HG03045 (cell line): ENCODE results near the gene BRD8.
"Not testable (repeated sequence)": the region's sequence is repeated elsewhere in the genome, so short reads cannot be mapped to it uniquely, and the experiment has no call there.

Experiments
- ATAC-seq: cut with Tn5 transposase; IDR thresholded peaks from one replicate; pipeline ENCODE4 v1.9.1; 2021; ENCODE audit warnings: mild to moderate bottlenecking, moderate library complexity; ENCODE audit not compliant: unreplicated experiment

The BRD8 gene

GRCh38 chr5:138169124-138169523 lies 9.3 kb downstream of the BRD8 start:
- ATAC-seq = no peak

GRCh38 chr5:138163721-138164120 lies 14.7 kb downstream of the BRD8 start:
- no peak for ATAC-seq

GRCh38 chr5:138160706-138161105 lies 17.7 kb downstream of the BRD8 start:
- ATAC-seq = no peak

GRCh38 chr5:138159666-138160065 lies 18.8 kb downstream of the BRD8 start:
- ATAC-seq = no peak

- no peak for ATAC-seq
Observed at GRCh38 chr5:138157626-138158025, 20.8 kb downstream of the BRD8 start.

- not testable (repeated sequence) for ATAC-seq
Observed at GRCh38 chr5:138155977-138156376, 22.5 kb downstream of the BRD8 start.

GRCh38 chr5:138149530-138149929 lies 28.9 kb downstream of the BRD8 start:
- ATAC-seq = no peak

- ATAC-seq = no peak
Observed at GRCh38 chr5:138148811-138149210, 29.6 kb downstream of the BRD8 start.

GRCh38 chr5:138143578-138143977 lies 34.9 kb downstream of the BRD8 start:
- ATAC-seq = not testable (repeated sequence)

- ATAC-seq = no peak
Observed at GRCh38 chr5:138141734-138142133, 36.7 kb downstream of the BRD8 start.

GRCh38 chr5:138140268-138140667 lies 38.2 kb downstream of the BRD8 start:
- ATAC-seq = no peak

- ATAC-seq = no peak
Observed at GRCh38 chr5:138139781-138140090, 38.7 kb downstream of the BRD8 start.

GRCh38 chr5:138138949-138139780 lies 39.3 kb downstream of the BRD8 start, which contains the start of gene NME5:
NME5 (minus strand) TSS chr5:138139428; CDS start chr5:138138780, 648 bp downstream.
- peak; percentile 59 for ATAC-seq

- ATAC-seq = no peak
Observed at GRCh38 chr5:138132543-138132942, 45.9 kb downstream of the BRD8 start.

- no peak for ATAC-seq
Observed at GRCh38 chr5:138129347-138129746, 49.1 kb downstream of the BRD8 start.

GRCh38 chr5:138128334-138128733 lies 50.1 kb downstream of the BRD8 start:
- no peak for ATAC-seq

GRCh38 chr5:138115254-138115653 lies 63.2 kb downstream of the BRD8 start:
- ATAC-seq = no peak

- ATAC-seq = no peak
Observed at GRCh38 chr5:138111937-138112336, 66.5 kb downstream of the BRD8 start.

GRCh38 chr5:138111181-138111580 lies 67.2 kb downstream of the BRD8 start:
- no peak for ATAC-seq

- no peak for ATAC-seq
Observed at GRCh38 chr5:138110266-138110963, 68.0 kb downstream of the BRD8 start.

- ATAC-seq = no peak
Observed at GRCh38 chr5:138109463-138110265, 68.8 kb downstream of the BRD8 start.
